ENCODE measurements around the gene CCM2L.

CCM2L gene

GRCh38 chr20:32037929-32038328 is 27.7 kb downstream of the CCM2L start:
- TF ChIP-seq CTCF (IDR thresholded peaks at IDR 0.05) (no peak), ZFX (IDR thresholded peaks at IDR 0.05; ENCODE audit: borderline replicate concordance) (no peak)
- no peak overlapping the region for H3K27ac ChIP-seq

GRCh38 chr20:32040142-32040953 is 30.1 kb downstream of the CCM2L start:
- no peak for TF ChIP-seq CTCF (IDR thresholded peaks at IDR 0.05)
- no peak for TF ChIP-seq ZFX (IDR thresholded peaks at IDR 0.05; ENCODE audit: borderline replicate concordance)

GRCh38 chr20:32045999-32046398 is 35.8 kb downstream of the CCM2L start:
- H3K27ac ChIP-seq, result no peak overlapping the region
- TF ChIP-seq ZFX (IDR thresholded peaks at IDR 0.05; ENCODE audit: borderline replicate concordance), result no peak
- no peak for TF ChIP-seq CTCF (IDR thresholded peaks at IDR 0.05)

More at GRCh38 chr20:32040142-32040953, 30.1 kb downstream of the CCM2L start:
- peak overlapping the region; percentile 32; the same call in 1 of the 2 replicates for H3K27ac ChIP-seq

- no peak overlapping the region for H3K27ac ChIP-seq
- TF ChIP-seq CTCF (IDR thresholded peaks at IDR 0.05) (no peak), ZFX (IDR thresholded peaks at IDR 0.05; ENCODE audit: borderline replicate concordance) (no peak)
Measured at GRCh38 chr20:32050324-32050841, 40.1 kb downstream of the CCM2L start.

- TF ChIP-seq CTCF (IDR thresholded peaks at IDR 0.05) (no peak), ZFX (IDR thresholded peaks at IDR 0.05; ENCODE audit: borderline replicate concordance) (no peak)
- H3K27ac ChIP-seq, result no peak overlapping the region
Measured at GRCh38 chr20:32050851-32051556, 40.8 kb downstream of the CCM2L start.

GRCh38 chr20:32051720-32052089 is 41.5 kb downstream of the CCM2L start:
- TF ChIP-seq CTCF (IDR thresholded peaks at IDR 0.05), result no peak
- no peak for TF ChIP-seq ZFX (IDR thresholded peaks at IDR 0.05; ENCODE audit: borderline replicate concordance)
- H3K27ac ChIP-seq, result no peak overlapping the region
